ENCODE results near the gene CNTROB.

GRCh38 chr17:7931709-7932482 is at the start of gene CNTROB, which contains the start of gene TRAPPC1:
- no peak for TF ChIP-seq CTCF (IDR thresholded peaks at IDR 0.05)
- no peak for TF ChIP-seq EZH2 (IDR thresholded peaks at IDR 0.05; ENCODE audit: borderline replicate concordance, insufficient read depth, low read depth, low read length, poor library complexity, severe bottlenecking)
